NCI-H1694 treated with DMSO at 0.1 percent for 48 hours (cell line): ENCODE results near the gene KIF5A.

Experiments used
- DNase-seq: peaks from one replicate; lab custom pipeline; 2025; lab: John Stamatoyannopoulos, UW

Gene KIF5A

DNA sequence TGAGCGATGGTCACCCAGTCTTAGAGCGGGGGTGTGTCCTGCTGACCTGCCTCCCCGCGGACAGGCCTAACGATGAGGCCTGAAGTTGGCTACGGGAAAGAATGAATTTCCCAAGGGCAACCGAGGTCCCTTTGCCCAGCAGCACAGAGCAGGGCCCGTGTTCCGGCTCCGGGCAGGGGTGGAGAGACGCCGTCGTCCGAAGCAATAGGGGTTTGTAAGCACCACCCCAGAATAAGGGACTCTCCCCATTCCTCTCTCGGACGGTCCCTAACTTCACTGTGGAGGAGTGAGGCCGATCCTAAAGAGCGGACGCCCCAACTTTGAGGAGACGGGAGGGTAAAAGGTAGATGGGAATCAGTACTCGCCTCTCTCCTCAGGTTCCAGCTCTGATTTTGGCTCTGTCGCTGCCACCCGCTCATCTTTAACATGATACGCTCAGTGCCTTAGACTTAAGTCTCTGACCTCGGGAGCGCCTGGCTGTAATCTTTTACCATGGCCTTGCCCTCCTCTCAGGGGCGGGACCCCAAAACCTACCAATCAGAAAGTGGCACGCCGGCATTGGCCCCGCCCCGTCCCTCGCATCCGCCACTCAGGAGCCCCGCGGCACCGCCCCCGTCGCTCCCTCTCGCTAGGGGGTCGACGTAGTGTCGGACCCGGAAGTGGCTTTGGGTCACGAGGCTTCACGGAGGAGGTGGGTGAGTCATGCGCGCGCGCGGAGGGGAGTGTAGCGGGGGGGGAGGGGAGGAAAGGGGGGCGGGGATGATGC is 29.6 kb upstream of the KIF5A start, which contains the start of gene DDIT3:
DDIT3 (minus strand) TSS at position 462 of the 766 bp plus-strand sequence. CDS start 3,108 bp downstream, outside the sequence.
- DNase-seq, result peak; percentile 94

- peak; percentile 39 for DNase-seq
These were observed 28.3 kb upstream of the KIF5A start for GRCh38 chr12:57521525-57522010.

DNA sequence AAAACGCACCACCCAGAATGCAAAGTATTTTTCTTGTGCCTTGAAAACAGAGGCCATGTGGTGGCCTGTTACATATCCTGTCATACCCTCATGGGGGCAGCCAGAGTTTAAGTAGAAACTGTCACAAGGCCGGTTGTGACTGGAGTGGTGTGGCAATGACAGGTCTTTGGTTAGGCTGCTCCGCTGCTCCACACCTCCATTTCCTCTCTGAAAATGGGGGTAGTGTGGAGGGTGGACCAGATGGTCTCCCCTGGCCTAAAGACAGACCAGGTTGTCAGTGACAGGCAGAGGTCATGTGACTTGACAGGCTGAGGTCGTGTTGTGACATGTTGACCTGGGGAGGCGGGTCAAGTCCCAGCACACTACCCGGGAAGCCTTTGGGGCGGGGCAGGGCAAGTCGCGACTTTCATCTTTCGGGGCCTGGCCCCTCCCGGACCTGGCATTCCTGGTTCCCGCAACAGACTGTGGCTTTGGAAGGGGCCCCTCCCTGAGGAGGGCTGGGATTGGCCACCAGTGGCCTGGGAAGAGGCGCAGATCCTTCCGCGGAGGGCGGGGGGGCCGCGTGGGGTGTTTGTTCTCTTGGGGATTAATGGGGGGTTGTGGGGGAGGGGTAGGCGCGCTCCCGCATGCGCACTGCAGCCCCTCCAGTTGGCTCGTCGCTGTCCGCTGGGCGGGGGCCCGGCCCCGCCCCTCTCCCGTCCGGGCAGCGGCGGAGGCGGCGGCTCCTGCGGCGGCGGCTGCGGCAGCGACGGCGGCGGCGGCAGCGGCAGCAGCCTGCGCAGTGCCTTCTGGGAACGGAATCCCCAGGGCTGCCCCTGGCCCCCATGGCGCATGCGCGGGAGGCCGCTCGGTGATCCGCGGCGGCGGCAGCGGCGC is 27.6 kb upstream of the KIF5A start, which contains the start of gene MBD6:
MBD6 (plus strand) TSS at position 814 of the 876 bp plus-strand sequence. CDS start 1,480 bp downstream, outside the sequence.
- peak; percentile 78 for DNase-seq

- DNase-seq, result no peak
These were observed 26.7 kb upstream of the KIF5A start for GRCh38 chr12:57522887-57523705.

DNA sequence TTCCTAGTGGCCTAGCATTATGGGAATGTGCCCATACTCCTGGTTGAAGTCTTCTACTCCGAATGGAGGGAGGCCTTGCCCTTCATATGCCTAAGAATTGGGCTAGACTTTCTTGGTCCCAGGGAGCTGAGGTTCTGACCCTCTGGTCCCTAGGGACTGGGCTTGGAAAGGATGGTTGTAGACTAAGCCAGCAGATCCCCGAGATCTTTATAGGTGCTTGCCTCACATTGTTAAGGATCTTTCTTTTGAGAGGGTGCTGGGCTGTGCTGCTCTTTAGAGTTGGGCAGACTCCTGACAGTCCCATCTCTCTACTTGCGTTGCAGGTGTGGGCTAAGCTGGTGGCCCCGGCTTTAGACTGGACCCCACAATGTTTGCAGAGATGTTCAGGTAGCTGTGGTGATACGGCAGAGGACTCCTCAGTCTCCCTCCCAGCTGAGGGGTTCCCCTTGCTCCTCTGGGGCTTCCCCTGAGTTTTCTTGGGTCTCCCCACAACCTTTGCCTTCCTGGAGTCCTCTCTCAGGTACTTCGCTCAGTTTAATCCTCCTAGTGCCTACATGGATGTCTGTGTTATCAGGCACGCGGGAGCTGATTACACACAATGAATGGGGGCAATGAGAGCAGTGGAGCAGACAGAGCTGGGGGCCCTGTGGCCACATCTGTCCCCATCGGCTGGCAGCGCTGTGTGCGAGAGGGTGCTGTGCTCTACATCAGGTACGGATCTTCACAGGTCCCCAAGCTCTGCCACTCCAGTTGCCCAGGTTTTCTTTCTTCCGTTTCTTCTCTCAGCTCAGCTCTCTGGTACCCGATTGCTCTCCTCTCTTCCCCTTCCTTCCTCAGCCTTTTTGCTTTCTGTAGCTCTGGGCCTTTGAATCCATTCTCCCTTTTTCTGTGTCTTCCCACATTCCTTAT is 25.9 kb upstream of the KIF5A start:
- no peak for DNase-seq

- DNase-seq, result no peak
These were observed 24.8 kb upstream of the KIF5A start for GRCh38 chr12:57524814-57525614.

- no peak for DNase-seq
These were observed 24.0 kb upstream of the KIF5A start for GRCh38 chr12:57525615-57526383.

- no peak for DNase-seq
These were observed 23.2 kb upstream of the KIF5A start for GRCh38 chr12:57526477-57527126.

GRCh38 chr12:57527184-57527583 is 22.7 kb upstream of the KIF5A start:
- DNase-seq, result no peak

DNA sequence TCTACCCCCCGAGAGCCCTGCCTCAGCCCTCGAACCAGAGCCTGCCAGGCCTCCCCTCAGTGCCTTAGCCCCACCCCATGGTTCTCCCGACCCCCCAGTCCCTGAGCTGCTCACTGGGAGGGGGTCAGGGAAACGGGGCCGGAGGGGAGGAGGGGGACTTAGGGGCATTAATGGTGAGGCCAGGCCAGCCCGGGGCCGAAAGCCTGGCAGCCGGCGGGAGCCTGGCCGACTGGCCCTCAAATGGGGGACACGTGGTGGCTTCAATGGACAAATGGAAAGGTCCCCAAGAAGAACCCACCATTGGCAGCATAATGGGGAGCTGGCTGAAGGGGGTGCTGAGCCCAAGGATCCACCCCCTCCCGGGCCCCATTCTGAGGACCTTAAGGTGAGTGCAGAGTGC is 21.7 kb upstream of the KIF5A start:
- DNase-seq, result no peak

DNA sequence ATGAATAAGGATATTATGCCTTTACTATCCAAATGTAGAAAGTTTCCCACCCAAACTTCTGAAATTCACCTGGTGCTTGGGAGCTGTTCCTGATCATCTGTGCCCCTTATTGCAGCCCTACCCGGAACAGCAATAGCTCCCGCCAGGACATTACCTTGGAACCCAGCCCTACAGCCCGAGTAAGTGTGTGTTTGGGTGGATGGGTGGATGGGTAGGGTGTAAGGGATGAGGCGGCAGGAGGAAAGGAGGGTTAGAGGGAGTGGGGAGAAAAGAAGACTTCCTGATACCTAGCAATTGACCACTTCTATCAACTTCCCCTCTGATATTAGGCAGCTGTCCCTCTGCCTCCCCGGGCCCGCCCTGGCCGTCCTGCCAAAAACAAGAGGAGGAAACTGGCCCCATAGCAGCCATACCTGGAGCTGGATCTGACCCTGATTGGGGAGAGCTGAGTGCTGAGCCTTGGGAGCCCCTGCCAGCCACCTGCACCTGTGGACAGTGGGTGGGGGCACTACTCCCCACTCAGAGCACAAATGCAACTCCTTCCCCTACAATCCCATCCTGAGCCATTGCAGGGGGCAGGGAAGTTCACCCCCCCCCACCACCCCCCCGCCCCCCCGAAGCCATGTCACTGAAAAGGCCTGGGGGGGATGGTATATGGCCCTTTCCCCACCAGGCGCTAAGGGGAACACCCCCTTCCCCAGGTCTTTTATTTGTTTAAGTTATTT is 20.9 kb upstream of the KIF5A start:
- DNase-seq, result no peak

- DNase-seq, result no peak
These were observed 20.0 kb upstream of the KIF5A start for GRCh38 chr12:57529831-57530230.

DNA sequence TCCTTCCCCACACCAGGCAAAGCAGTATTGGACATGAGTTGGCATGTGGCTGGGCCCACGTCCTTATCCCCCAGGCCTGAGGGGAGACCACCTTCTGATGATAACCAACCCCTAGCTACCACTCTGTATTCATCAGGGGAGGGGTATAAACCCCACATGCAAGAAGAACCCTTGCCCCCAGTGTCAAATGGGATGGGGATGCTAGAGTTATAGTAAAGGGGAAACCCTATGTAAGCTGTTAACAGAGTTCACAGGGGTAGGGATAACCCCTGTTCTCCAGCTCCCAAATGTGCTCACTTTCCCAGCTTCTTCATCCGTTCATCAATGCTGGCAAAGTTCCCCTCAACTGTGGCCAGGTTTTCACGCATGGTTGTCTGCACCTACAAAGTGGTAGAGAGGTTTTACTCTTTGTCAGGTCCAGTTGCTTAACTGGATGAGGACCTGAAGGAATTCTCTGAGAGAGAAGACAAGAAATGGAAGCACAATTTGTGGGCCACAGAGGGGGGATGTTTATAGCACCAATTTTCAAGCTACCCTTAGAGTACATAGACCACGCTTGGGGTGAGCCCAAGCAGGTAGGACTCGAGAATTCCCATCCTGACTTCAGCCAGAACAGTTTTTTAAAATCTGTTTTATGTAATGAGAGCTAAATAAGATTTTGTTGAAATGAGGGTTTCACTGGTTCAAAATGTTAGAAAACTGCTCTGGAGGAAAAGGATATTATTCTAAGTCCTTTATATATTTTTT is 19.3 kb upstream of the KIF5A start:
- DNase-seq, result no peak

- no peak for DNase-seq
These were observed 18.0 kb upstream of the KIF5A start for GRCh38 chr12:57531836-57532235.

GRCh38 chr12:57533108-57533507 is 16.7 kb upstream of the KIF5A start:
- DNase-seq, result no peak

- DNase-seq, result no peak
These were observed 15.6 kb upstream of the KIF5A start for GRCh38 chr12:57534250-57534649.

- DNase-seq, result no peak
These were observed 14.8 kb upstream of the KIF5A start for GRCh38 chr12:57534991-57535543.
